DOHH2 (cell line): ENCODE measurements around the gene HS6ST1.

Experiments
- EZH2phosphoT487 ChIP-seq: fragments of 200-600 bp; sonication (generic); IDR thresholded peaks from 2 replicates; pipeline ENCODE4 v1.6.1; 2017; ENCODE audit warnings: borderline replicate concordance, mild to moderate bottlenecking, antibody characterized with exemption, low read length, moderate library complexity, mixed read lengths
- TF ChIP-seq, protein P1 (sequence below): fragments of 200-600 bp; sonication (generic); IDR thresholded peaks from one replicate; pipeline ENCODE4 v1.5.1; 2014; ENCODE audit warnings: antibody characterized with exemption, mild to moderate bottlenecking, low read depth, low read length; ENCODE audit not compliant: poor library complexity, severe bottlenecking

GRCh38 chr2:128261245-128262128 is 57.2 kb downstream of the HS6ST1 start:
- TF ChIP-seq, protein P1, sequence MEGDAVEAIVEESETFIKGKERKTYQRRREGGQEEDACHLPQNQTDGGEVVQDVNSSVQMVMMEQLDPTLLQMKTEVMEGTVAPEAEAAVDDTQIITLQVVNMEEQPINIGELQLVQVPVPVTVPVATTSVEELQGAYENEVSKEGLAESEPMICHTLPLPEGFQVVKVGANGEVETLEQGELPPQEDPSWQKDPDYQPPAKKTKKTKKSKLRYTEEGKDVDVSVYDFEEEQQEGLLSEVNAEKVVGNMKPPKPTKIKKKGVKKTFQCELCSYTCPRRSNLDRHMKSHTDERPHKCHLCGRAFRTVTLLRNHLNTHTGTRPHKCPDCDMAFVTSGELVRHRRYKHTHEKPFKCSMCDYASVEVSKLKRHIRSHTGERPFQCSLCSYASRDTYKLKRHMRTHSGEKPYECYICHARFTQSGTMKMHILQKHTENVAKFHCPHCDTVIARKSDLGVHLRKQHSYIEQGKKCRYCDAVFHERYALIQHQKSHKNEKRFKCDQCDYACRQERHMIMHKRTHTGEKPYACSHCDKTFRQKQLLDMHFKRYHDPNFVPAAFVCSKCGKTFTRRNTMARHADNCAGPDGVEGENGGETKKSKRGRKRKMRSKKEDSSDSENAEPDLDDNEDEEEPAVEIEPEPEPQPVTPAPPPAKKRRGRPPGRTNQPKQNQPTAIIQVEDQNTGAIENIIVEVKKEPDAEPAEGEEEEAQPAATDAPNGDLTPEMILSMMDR, result no peak
- no peak for TF ChIP-seq EZH2phosphoT487
